ENCODE data around the gene UBE2J1. TPM values are rescaled to one million over a fixed set of nuclear protein-coding genes. Genes with fewer than 3 reads are reported as not detected.
"Not testable (repeated sequence)": the region's sequence is repeated elsewhere in the genome, so short reads cannot be mapped to it uniquely, and the experiment has no call there.

Gene UBE2J1
- total and polyA plus RNA-seq, 8 donors, result 33.5 to 62.2 (median 52.7) TPM

GRCh38 chr6:89301586-89302194 is 50.8 kb downstream of the UBE2J1 start:
- Histone ChIP-seq H3K27me3 (no peaks in the 10 kb centered on the region), H3K4me3 (no peak overlapping the region), H3K27ac (no peak overlapping the region), H3K9me3 (peaks cover 0 to 4% of the 10 kb centered on the region in 2 donors), H3K4me1 (peaks cover 0 to 26% of the 10 kb centered on the region in 2 donors), H3K36me3 (no peaks in the 10 kb centered on the region)
- ATAC-seq (no peak), DNase-seq (no peak)
- no peak for TF ChIP-seq CTCF (IDR thresholded peaks at IDR 0.05)
- intact Hi-C loops (cut with DNase I), result no loop called here

GRCh38 chr6:89299466-89299850 is 53.1 kb downstream of the UBE2J1 start:
- no peaks in the 10 kb centered on the region for H3K36me3 ChIP-seq
- TF ChIP-seq CTCF (IDR thresholded peaks at IDR 0.05), result no peak
- intact Hi-C loops (cut with DNase I), result no loop called here
- no peak overlapping the region for H3K27ac ChIP-seq
- no peak overlapping the region for H3K4me3 ChIP-seq
- peaks cover 0 to 26% of the 10 kb centered on the region in 2 donors for H3K4me1 ChIP-seq
- H3K9me3 ChIP-seq, result peaks cover 0 to 4% of the 10 kb centered on the region in 2 donors
- ATAC-seq (no peak), DNase-seq (no peak)
- no peaks in the 10 kb centered on the region for H3K27me3 ChIP-seq

DNA sequence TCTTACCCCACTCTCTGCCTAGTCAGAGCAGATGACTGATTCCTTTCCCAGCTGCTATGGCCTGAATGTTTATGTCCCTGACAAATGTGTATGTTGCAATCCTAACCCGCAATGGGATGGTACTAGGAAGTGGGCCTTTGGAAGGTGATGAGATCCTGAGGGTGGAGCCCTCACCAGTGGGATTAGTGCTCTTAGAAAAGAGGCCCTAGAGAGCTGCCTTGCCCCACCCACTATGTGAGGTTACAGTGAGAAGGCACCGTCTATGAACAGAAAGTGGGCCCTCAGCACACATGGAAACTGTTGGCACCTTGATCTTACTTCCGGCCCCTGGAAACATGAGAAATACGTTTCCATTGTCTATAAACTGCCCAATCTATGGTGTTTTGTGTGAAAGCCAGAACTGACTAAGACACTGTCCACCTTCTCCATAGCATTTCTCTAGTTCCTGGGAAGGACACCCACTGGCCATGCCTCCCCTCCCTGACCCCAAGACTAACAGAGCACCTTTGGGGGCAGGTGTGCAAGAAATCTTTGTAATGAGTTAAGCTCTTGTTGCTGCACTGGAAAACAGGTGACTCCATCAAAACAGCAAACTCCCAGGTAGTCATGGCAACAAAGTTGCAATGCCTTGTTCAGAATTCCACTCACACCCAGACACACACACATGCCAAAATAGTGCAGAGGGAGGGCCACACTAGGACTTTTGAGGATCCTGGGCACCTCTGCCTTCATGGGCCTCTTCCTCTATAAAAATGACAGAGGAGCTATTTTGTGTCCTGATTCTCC is 53.6 kb downstream of the UBE2J1 start:
- Histone ChIP-seq H3K9me3 (peaks cover 0 to 4% of the 10 kb centered on the region in 2 donors), H3K4me3 (no peak overlapping the region), H3K4me1 (peaks cover 0 to 26% of the 10 kb centered on the region in 2 donors), H3K27ac (no peak overlapping the region), H3K27me3 (no peaks in the 10 kb centered on the region), H3K36me3 (no peaks in the 10 kb centered on the region)
- intact Hi-C loops (cut with DNase I), result no loop called here
- no peak for DNase-seq
- ATAC-seq, result peak; percentile 30
- TF ChIP-seq CTCF (IDR thresholded peaks at IDR 0.05), result no peak

- Histone ChIP-seq H3K4me1 (peaks cover 0 to 26% of the 10 kb centered on the region in 2 donors), H3K9me3 (no peaks in the 10 kb centered on the region), H3K27me3 (no peaks in the 10 kb centered on the region), H3K36me3 (no peaks in the 10 kb centered on the region), H3K4me3 (no peak overlapping the region), H3K27ac (peak overlapping the region in 1 of 2 donors; percentile 1)
- intact Hi-C loops (cut with DNase I), result no loop called here
- ATAC-seq (peak; percentile 87), DNase-seq (peak in 1 of 4 donors; percentile 61)
- no peak for TF ChIP-seq CTCF (IDR thresholded peaks at IDR 0.05)
Observed at GRCh38 chr6:89297695-89298351, 54.7 kb downstream of the UBE2J1 start.

DNA sequence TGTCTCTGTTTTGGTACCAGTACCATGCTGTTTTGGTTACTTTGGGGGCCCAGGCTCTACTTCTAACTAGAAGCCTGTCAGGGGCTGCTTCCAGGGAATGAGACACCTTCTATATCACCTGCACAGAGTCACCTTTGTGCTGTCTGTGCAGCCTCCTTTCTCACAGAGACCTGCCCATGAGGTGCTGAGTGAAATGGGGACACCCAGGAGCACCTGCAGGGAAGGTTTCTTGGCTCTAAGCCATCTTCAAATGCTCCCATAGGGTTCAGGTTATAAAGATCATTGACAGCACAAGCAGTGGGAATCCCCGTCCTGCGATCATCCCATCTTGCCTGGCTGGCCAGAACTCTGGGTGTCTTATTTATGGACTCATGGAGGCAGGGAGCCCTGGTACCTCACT is 56.5 kb downstream of the UBE2J1 start:
- TF ChIP-seq CTCF (IDR thresholded peaks at IDR 0.05), result no peak
- Histone ChIP-seq H3K36me3 (no peaks in the 10 kb centered on the region), H3K9me3 (no peaks in the 10 kb centered on the region), H3K27me3 (no peaks in the 10 kb centered on the region), H3K4me1 (peaks cover 0 to 26% of the 10 kb centered on the region in 2 donors), H3K4me3 (no peak overlapping the region), H3K27ac (no peak overlapping the region)
- no peak for ATAC-seq
- intact Hi-C loops (cut with DNase I), result no loop called here
- DNase-seq, result no peak

DNA sequence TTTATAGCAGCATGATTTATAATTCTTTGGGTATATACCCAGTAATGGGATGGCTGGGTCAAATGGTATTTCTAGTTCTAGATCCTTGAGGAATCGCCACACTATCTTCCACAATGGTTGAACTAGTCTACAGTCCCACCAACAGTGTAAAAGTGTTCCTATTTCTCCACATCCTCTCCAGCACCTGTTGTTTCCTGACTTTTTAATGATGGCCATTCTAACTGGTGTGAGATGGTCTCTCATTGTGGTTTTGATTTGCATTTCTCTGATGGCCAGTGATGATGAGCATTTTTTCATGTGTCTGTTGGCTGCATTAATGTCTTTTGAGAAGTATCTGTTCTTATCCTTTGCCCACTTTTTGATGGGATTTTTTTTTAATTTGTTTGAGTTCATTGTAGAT is 57.4 kb downstream of the UBE2J1 start:
- intact Hi-C loops (cut with DNase I); DNase-seq; H3K4me3 ChIP-seq; H3K9me3 ChIP-seq; H3K36me3 ChIP-seq; ATAC-seq; H3K27me3 ChIP-seq; H3K27ac ChIP-seq: not testable (repeated sequence)
- H3K4me1 ChIP-seq, result peaks cover 0 to 26% of the 10 kb centered on the region in 2 donors
